H9 (cell line): ENCODE measurements around the gene FRRS1L. TPM values are rescaled to one million over a fixed set of nuclear protein-coding genes. Genes with fewer than 3 reads are reported as not detected.

Experiments used
- DNase-seq: peaks from one replicate; pipeline ENCODE4 v3.0.0-alpha.2; 2017
- H2AFZ ChIP-seq: one replicate; pipeline ENCODE4 v1.6.1; 2013; ENCODE audit warnings: mild to moderate bottlenecking, low read length, control low read depth, moderate library complexity
- H2AK5ac ChIP-seq: 2 replicates; pipeline ENCODE4 v1.6.1; 2013; ENCODE audit warnings: low read length, control low read depth, mixed read lengths; ENCODE audit not compliant: insufficient read length
- H2BK120ac ChIP-seq: one replicate; pipeline ENCODE4 v1.6.1; 2013; ENCODE audit warnings: low read depth, mild to moderate bottlenecking, low read length, control low read depth, inconsistent platforms; ENCODE audit not compliant: poor library complexity, severe bottlenecking
- H2BK12ac ChIP-seq: 2 replicates; pipeline ENCODE4 v1.6.1; 2013; ENCODE audit warnings: low read length, control low read depth, mixed read lengths, low read depth; ENCODE audit not compliant: insufficient read length
- H2BK15ac ChIP-seq: 2 replicates; pipeline ENCODE4 v1.6.1; 2013; ENCODE audit warnings: low read depth, low read length, control low read depth
- H2BK20ac ChIP-seq: one replicate; pipeline ENCODE4 v1.6.1; 2013; ENCODE audit warnings: low read depth, mild to moderate bottlenecking, low read length, control low read depth, inconsistent platforms; ENCODE audit not compliant: poor library complexity, severe bottlenecking
- H2BK5ac ChIP-seq: 2 replicates; pipeline ENCODE4 v1.6.1; 2013; ENCODE audit warnings: low read length, control low read depth, mixed read lengths; ENCODE audit not compliant: insufficient read length
- H3K14ac ChIP-seq: 2 replicates; pipeline ENCODE4 v1.6.1; 2013; ENCODE audit warnings: low read length, control low read depth; ENCODE audit not compliant: insufficient read depth
- H3K18ac ChIP-seq: 2 replicates; pipeline ENCODE4 v1.6.1; 2013; ENCODE audit warnings: low read depth, mild to moderate bottlenecking, mixed read lengths, low read length, control low read depth; ENCODE audit not compliant: insufficient read length
- H3K23ac ChIP-seq: 2 replicates; pipeline ENCODE4 v1.6.1; 2013; ENCODE audit warnings: low read length, control low read depth, mixed read lengths, low read depth; ENCODE audit not compliant: insufficient read length
- H3K23me2 ChIP-seq: 2 replicates; pipeline ENCODE4 v1.6.1; 2013; ENCODE audit warnings: low read depth, mild to moderate bottlenecking, mixed read lengths, low read length, control low read depth; ENCODE audit not compliant: insufficient read length, poor library complexity, severe bottlenecking
- H3K27ac ChIP-seq: 2 replicates; pipeline ENCODE4 v1.5.1; 2013; ENCODE audit warnings: low read length, control low read depth, mixed read lengths, low read depth; ENCODE audit not compliant: insufficient read length
- H3K27me3 ChIP-seq: 2 replicates; pipeline ENCODE4 v1.6.1; 2013; ENCODE audit warnings: low read length, control low read depth, inconsistent platforms; ENCODE audit not compliant: insufficient read depth
- H3K4ac ChIP-seq: 2 replicates; pipeline ENCODE4 v1.6.1; 2013; ENCODE audit warnings: low read depth, mild to moderate bottlenecking, control low read depth, inconsistent platforms, low read length, moderate library complexity
- H3K4me1 ChIP-seq: 2 replicates; pipeline ENCODE4 v1.6.1; 2013; ENCODE audit warnings: low read length, control low read depth, inconsistent platforms; ENCODE audit not compliant: insufficient read depth
- H3K4me2 ChIP-seq: 2 replicates; pipeline ENCODE4 v1.6.1; 2013; ENCODE audit warnings: low read length, control low read depth, mixed read lengths; ENCODE audit not compliant: insufficient read length, insufficient read depth
- H3K56ac ChIP-seq: 2 replicates; pipeline ENCODE4 v1.6.1; 2013; ENCODE audit warnings: low read depth, mild to moderate bottlenecking, mixed read lengths, low read length, control low read depth; ENCODE audit not compliant: insufficient read length
- H3K79me1 ChIP-seq: 2 replicates; pipeline ENCODE4 v1.6.1; 2013; ENCODE audit warnings: low read depth, mild to moderate bottlenecking, moderate library complexity, low read length, control low read depth, inconsistent platforms; ENCODE audit not compliant: insufficient read depth, poor library complexity, severe bottlenecking
- H3K79me2 ChIP-seq: 2 replicates; pipeline ENCODE4 v1.6.1; 2013; ENCODE audit warnings: low read length, control low read depth, inconsistent platforms; ENCODE audit not compliant: insufficient read depth
- H3K9ac ChIP-seq: 2 replicates; pipeline ENCODE4 v1.6.1; 2013; ENCODE audit warnings: low read length, control low read depth, mixed read lengths; ENCODE audit not compliant: insufficient read length; ENCODE audit errors: extremely low read depth
- H3K9me3 ChIP-seq: one replicate; pipeline ENCODE4 v1.6.1; 2013; ENCODE audit warnings: low read depth, low read length, inconsistent platforms; ENCODE audit not compliant: control insufficient read depth
- H3T11ph ChIP-seq: one replicate; pipeline ENCODE4 v1.6.1; 2013; ENCODE audit warnings: mild to moderate bottlenecking, low read length, control low read depth, inconsistent platforms
- H4K20me1 ChIP-seq: one replicate; pipeline ENCODE4 v1.6.1; 2013; ENCODE audit not compliant: control insufficient read depth, insufficient read length, insufficient read depth
- H4K5ac ChIP-seq: 2 replicates; pipeline ENCODE4 v1.6.1; 2013; ENCODE audit warnings: low read depth, mild to moderate bottlenecking, mixed read lengths, low read length, control low read depth; ENCODE audit not compliant: insufficient read length
- H4K8ac ChIP-seq: replicated peaks from 2 replicates; pipeline ENCODE4 v1.6.1; 2013; ENCODE audit warnings: low read length, control low read depth, mixed read lengths, low read depth; ENCODE audit not compliant: insufficient read length
- H4K91ac ChIP-seq: 2 replicates; pipeline ENCODE4 v1.6.1; 2013; ENCODE audit warnings: low read depth, mild to moderate bottlenecking, moderate library complexity, mixed read lengths, low read length, control low read depth; ENCODE audit not compliant: insufficient read length
- H3K27ac Mint-ChIP-seq, 3 experiments: 2 replicates in 2 of 3; 3 replicates in 1 of 3; pipeline ENCODE4 v1.8.0; 2020 to 2021; ENCODE audit warnings: mixed read lengths in 3 of 3, mild to moderate bottlenecking in 1 of 3, moderate library complexity in 1 of 3
- H3K27me3 Mint-ChIP-seq: 2 replicates; pipeline ENCODE4 v1.8.0; 2021; ENCODE audit warnings: low read depth, mild to moderate bottlenecking, moderate library complexity, mixed read lengths
- H3K36me3 Mint-ChIP-seq, 3 experiments: 2 replicates in 2 of 3; 3 replicates in 1 of 3; pipeline ENCODE4 v1.8.0; 2020 to 2021; ENCODE audit warnings: low read depth in 3 of 3, mixed read lengths in 3 of 3; ENCODE audit not compliant: insufficient read depth in 1 of 3
- H3K4me1 Mint-ChIP-seq, 2 experiments: 2 replicates each; pipeline ENCODE4 v1.8.0; 2020; ENCODE audit warnings: mixed read lengths in 2 of 2
- H3K4me3 Mint-ChIP-seq, 2 experiments: 2 replicates in 1 of 2; 3 replicates in 1 of 2; pipeline ENCODE4 v1.8.0; 2020 to 2021; ENCODE audit warnings: mild to moderate bottlenecking in 2 of 2, mixed read lengths in 2 of 2, moderate library complexity in 1 of 2
- H3K9me3 Mint-ChIP-seq, 2 experiments: 2 replicates in 1 of 2; 3 replicates in 1 of 2; pipeline ENCODE4 v1.8.0; 2020; ENCODE audit warnings: mild to moderate bottlenecking in 2 of 2, mixed read lengths in 2 of 2, moderate library complexity in 1 of 2
- CTCF ChIP-seq: fragments of 200-600 bp; sonication (generic); conservative IDR thresholded peaks from 3 replicates; pipeline ENCODE4 v1.8.0; 2021; ENCODE audit warnings: antibody characterized with exemption, mild to moderate bottlenecking
- WGBS: extraction: QIAGEN DNeasy Blood & Tissue Kit; methylation state at CpG from one replicate; pipeline ENCODE4 v1.1.7; 2013; ENCODE audit warnings: missing lambda C conversion rate, low lambda C conversion rate, mixed read lengths; ENCODE audit not compliant: insufficient read length; ENCODE audit errors: extremely low coverage; 5-methylcytosine and 5-hydroxymethylcytosine counted together
- total RNA-seq: library from RNA; stranded (reverse); gene quantifications from 2 replicates; pipeline ENCODE4 v1.2.1, GENCODE V29; 2021

Gene FRRS1L
- total RNA-seq, 1 experiment from 2014 or later = 3.3 TPM

GRCh38 chr9:109164042-109164441 is 3.0 kb downstream of the FRRS1L start:
- no CpG with 5 or more reads among the region's 5 CpGs for WGBS
- Histone ChIP-seq H3K56ac (no peak overlapping the region), H3K79me2 (no peaks in the 10 kb centered on the region)

More at GRCh38 chr9:109164042-109164441, 3.0 kb downstream of the FRRS1L start:
- Histone ChIP-seq H2BK20ac (no peak overlapping the region), H3K79me1 (no peaks in the 10 kb centered on the region), H2BK5ac (no peak overlapping the region), H2BK12ac (no peak overlapping the region), H3K14ac (no peak overlapping the region), H2BK15ac (no peak overlapping the region), H3K23ac (no peak overlapping the region), H3K27me3 (no peaks in the 10 kb centered on the region; the same call in 1 of the 2 replicates), H4K20me1 (no peaks in the 10 kb centered on the region), H2AK5ac (no peak overlapping the region), H3K18ac (no peak overlapping the region), H3K9me3 (no peaks in the 10 kb centered on the region), H3K27ac (no peak overlapping the region), H3K4me2 (no peak overlapping the region), H3K4me1 (no peaks in the 10 kb centered on the region), H4K8ac (no peak overlapping the region), H3T11ph (no peak overlapping the region), H3K9ac (no peak overlapping the region), H3K23me2 (peaks cover 2% of the 10 kb centered on the region), H4K91ac (no peak overlapping the region), H3K4ac (no peak overlapping the region), H2BK120ac (no peak overlapping the region), H2AFZ (no peak overlapping the region), H4K5ac (no peak overlapping the region)
- H3K4me1 Mint-ChIP-seq = peaks cover 9 to 18% of the 10 kb centered on the region in 2 experiments
- H3K27ac Mint-ChIP-seq = peak overlapping the region in 1 of 3 experiments; percentile 5; a peak in 3 of 7 replicates
- TF ChIP-seq CTCF = no peak
- no peak for DNase-seq
- peaks cover 8 to 10% of the 10 kb centered on the region in 2 experiments; a peak in 4 of 5 replicates for H3K9me3 Mint-ChIP-seq
- H3K4me3 Mint-ChIP-seq = peak overlapping the region in 1 of 2 experiments; percentile 41; a peak in 1 of 5 replicates
- H3K27me3 Mint-ChIP-seq = peaks cover 55% of the 10 kb centered on the region
- H3K36me3 Mint-ChIP-seq = peaks cover 0 to 15% (median 2%) of the 10 kb centered on the region in 3 experiments; a peak in 5 of 7 replicates
